HCT116 (cell line): ENCODE results near the gene SFXN5. TPM values are rescaled to one million over a fixed set of nuclear protein-coding genes. Genes with fewer than 3 reads are reported as not detected.

Experiments used
- ATAC-seq: fragments of 200-7000 bp; cut with Tn5 transposase; 2 replicates; pipeline ENCODE4 v1.9.1; 2020; ENCODE audit warnings: mild to moderate bottlenecking, moderate library complexity
- BruUV-seq: library from RNA; stranded (reverse); fragments of 400-500 nt; replicated peaks from 2 replicates; lab custom pipeline; 2021; lab: Mats Ljungman, UMichigan
- CTCF ChIA-PET: fragments of 300-600 bp; sonication (Branson Sonifier 250); formaldehyde crosslinking; loops from one replicate; lab custom pipeline; 2021; ENCODE audit warnings: antibody characterized with exemption; lab: Charles Lee
- POLR2A ChIA-PET: fragments of 300-600, 350-600 bp; sonication (Branson Sonifier 250); formaldehyde crosslinking; loops from one replicate; lab custom pipeline; 2021; ENCODE audit warnings: antibody characterized with exemption; lab: Charles Lee
- RAD21 ChIA-PET, 2 experiments: fragments of 300-600 bp; sonication (Branson Sonifier 250); formaldehyde crosslinking; loops; one replicate each; lab custom pipeline; 2023; ENCODE audit warnings: low total read pairs in 2 of 2; ENCODE audit not compliant: uncharacterized antibody in 2 of 2, unreplicated experiment in 2 of 2, low non-redundant PET in 1 of 2; lab: Charles Lee
- DNase-seq: peaks from one replicate; pipeline ENCODE4 v3.0.0-alpha.2; 2010; ENCODE audit warnings: low read depth, low spot score
- H2AFZ ChIP-seq: fragments of 200-600 bp; shearing (Covaris generic), sonication (generic); 2 replicates; pipeline ENCODE4 v1.6.1; 2017; ENCODE audit warnings: low read depth, mixed run types, mixed read lengths, antibody characterized with exemption, low read length; ENCODE audit not compliant: poor library complexity, severe bottlenecking
- H3K27ac ChIP-seq: 2 replicates; pipeline ENCODE4 v1.5.1; 2012; ENCODE audit warnings: low read depth, low read length
- H3K27me3 ChIP-seq: fragments of 200-600 bp; sonication (generic); 2 replicates; pipeline ENCODE4 v1.6.1; 2016; ENCODE audit warnings: mixed run types, low read length, mixed read lengths; ENCODE audit not compliant: insufficient read depth
- H3K36me3 ChIP-seq, 2 experiments: fragments of 200-500 bp in 1 of 2; fragments of 200-600 bp in 1 of 2; sonication (Bioruptor generic) in 1 of 2; sonication (generic) in 1 of 2; 2 replicates each; pipeline versions ENCODE4 v1.5.1 to v1.6.1; 2014 to 2016; ENCODE audit warnings: low read length in 2 of 2, inconsistent platforms in 1 of 2, mixed read lengths in 1 of 2, mixed run types in 1 of 2; ENCODE audit not compliant: insufficient read depth in 2 of 2, control insufficient read depth in 1 of 2
- H3K4me1 ChIP-seq, 2 experiments: fragments of 200-600 bp in 1 of 2; sonication (generic) in 1 of 2; 2 replicates each; pipeline versions ENCODE4 v1.5.1 to v1.6.1; 2012 to 2017; ENCODE audit warnings: low read length in 2 of 2, inconsistent platforms in 1 of 2, mild to moderate bottlenecking in 1 of 2, mixed read lengths in 1 of 2, mixed run types in 1 of 2, moderate library complexity in 1 of 2; ENCODE audit not compliant: insufficient read depth in 2 of 2, control insufficient read depth in 1 of 2
- H3K4me2 ChIP-seq: fragments of 200-600 bp; sonication (generic); 2 replicates; pipeline ENCODE4 v1.6.1; 2017; ENCODE audit warnings: mixed run types, low read length, mixed read lengths
- H3K4me3 ChIP-seq, 2 experiments: fragments of 200-600 bp in 1 of 2; sonication (generic) in 1 of 2; replicated peaks in 1 of 2; 2 replicates each; pipeline ENCODE4 v1.5.1; 2011 to 2016; ENCODE audit warnings: low read length in 2 of 2, control low read depth in 1 of 2, low read depth in 1 of 2, mild to moderate bottlenecking in 1 of 2, mixed read lengths in 1 of 2, mixed run types in 1 of 2
- H3K79me2 ChIP-seq: fragments of 200-600 bp; sonication (generic); 2 replicates; pipeline ENCODE4 v1.6.1; 2017; ENCODE audit warnings: mild to moderate bottlenecking, mixed run types, low read length, moderate library complexity, mixed read lengths; ENCODE audit not compliant: insufficient read depth
- H3K9ac ChIP-seq: fragments of 200-600 bp; sonication (generic); 2 replicates; pipeline ENCODE4 v1.6.1; 2016; ENCODE audit warnings: low read length, mixed read lengths
- H3K9me2 ChIP-seq: fragments of 200-600 bp; sonication (generic), shearing (Covaris generic); 2 replicates; pipeline ENCODE4 v1.6.1; 2017; ENCODE audit warnings: mixed run types, mild to moderate bottlenecking, moderate library complexity; ENCODE audit not compliant: insufficient read depth
- H3K9me3 ChIP-seq, 2 experiments: fragments of 200-500 bp in 1 of 2; fragments of 200-600 bp in 1 of 2; sonication (Bioruptor generic) in 1 of 2; sonication (generic) in 1 of 2; 2 replicates each; pipeline ENCODE4 v1.6.1; 2014 to 2017; ENCODE audit warnings: low read length in 2 of 2, mixed read lengths in 2 of 2, inconsistent platforms in 1 of 2, low read depth in 1 of 2, mild to moderate bottlenecking in 1 of 2, mixed run types in 1 of 2, moderate library complexity in 1 of 2; ENCODE audit not compliant: control insufficient read depth in 1 of 2, insufficient read depth in 1 of 2
- H4K20me1 ChIP-seq: fragments of 200-600 bp; sonication (generic), shearing (Covaris generic); 2 replicates; pipeline ENCODE4 v1.6.1; 2017; ENCODE audit warnings: mixed run types, mild to moderate bottlenecking, moderate library complexity; ENCODE audit not compliant: insufficient read depth
- CBX3 ChIP-seq: IDR thresholded peaks from 2 replicates; pipeline ENCODE4 v1.6.1; 2012; ENCODE audit warnings: low read depth
- CEBPB ChIP-seq: IDR thresholded peaks from 2 replicates; pipeline ENCODE4 v1.6.1; 2012; ENCODE audit warnings: low read depth
- EGR1 ChIP-seq: IDR thresholded peaks from 2 replicates; pipeline ENCODE4 v1.6.1; 2012; ENCODE audit warnings: low read depth
- ELF1 ChIP-seq: IDR thresholded peaks from 2 replicates; pipeline ENCODE4 v1.6.1; 2012; ENCODE audit warnings: low read depth, borderline replicate concordance
- EZH2 ChIP-seq: fragments of 200-600 bp; sonication (generic); IDR thresholded peaks from 2 replicates; pipeline ENCODE4 v1.6.1; 2017; ENCODE audit warnings: antibody characterized with exemption, mixed run types
- FOSL1 ChIP-seq: IDR thresholded peaks from 2 replicates; pipeline ENCODE4 v1.6.1; 2012; ENCODE audit warnings: low read depth
- JUND ChIP-seq: IDR thresholded peaks from 2 replicates; pipeline ENCODE4 v1.6.1; 2012
- POLR2A ChIP-seq: IDR thresholded peaks from 2 replicates; pipeline ENCODE4 v1.7.0; 2011; ENCODE audit warnings: borderline replicate concordance; ENCODE audit not compliant: insufficient read depth, insufficient read length; ENCODE audit errors: extremely low read depth
- POLR2AphosphoS5 ChIP-seq: IDR thresholded peaks from 2 replicates; pipeline ENCODE4 v1.6.1; 2011; ENCODE audit warnings: mild to moderate bottlenecking, low read depth, low read length, moderate library complexity
- SIN3A ChIP-seq: IDR thresholded peaks from 2 replicates; pipeline ENCODE4 v1.6.1; 2012; ENCODE audit warnings: low read depth
- SP1 ChIP-seq: IDR thresholded peaks from 2 replicates; pipeline ENCODE4 v1.6.1; 2012; ENCODE audit warnings: low read depth
- SRF ChIP-seq: IDR thresholded peaks from 2 replicates; pipeline ENCODE4 v1.6.1; 2012; ENCODE audit warnings: low read depth
- TCF7L2 ChIP-seq: IDR thresholded peaks from 2 replicates; pipeline ENCODE4 v1.7.0; 2011; ENCODE audit warnings: borderline replicate concordance, inconsistent platforms; ENCODE audit not compliant: insufficient read depth, insufficient read length; ENCODE audit errors: extremely low read depth
- YY1 ChIP-seq: IDR thresholded peaks from 2 replicates; pipeline ENCODE4 v1.6.1; 2011; ENCODE audit warnings: low read length, low read depth, moderate library complexity, mild to moderate bottlenecking; ENCODE audit not compliant: insufficient replicate concordance; ENCODE audit errors: extremely low read depth
- ZFX ChIP-seq: fragments of 450-650 bp; IDR thresholded peaks from 2 replicates; pipeline ENCODE4 v1.6.1; 2017
- ZNF274 ChIP-seq: fragments of 200-500 bp; sonication (Bioruptor generic); IDR thresholded peaks from 2 replicates; pipeline ENCODE4 v1.6.1; 2014; ENCODE audit warnings: mild to moderate bottlenecking, low read depth, low read length, inconsistent platforms
- intact Hi-C: fragments of 100-400 bp; cut with micrococcal nuclease; formaldehyde crosslinking; loops from 2 replicates; pipeline ENCODE4 v1.10.0; 2022
- total RNA-seq: library from RNA; stranded (reverse); gene quantifications from one replicate; pipeline ENCODE4 v1.2.1, GENCODE V29; 2021; ENCODE audit not compliant: unreplicated experiment
- TF ChIP-seq, protein P1 (sequence below): IDR thresholded peaks from 2 replicates; pipeline ENCODE4 v1.6.1; 2012
- TF ChIP-seq, protein P2 (sequence below): IDR thresholded peaks from 2 replicates; pipeline ENCODE4 v1.6.1; 2012
- TF ChIP-seq, protein P3 (sequence below): IDR thresholded peaks from 2 replicates; pipeline ENCODE4 v1.6.1; 2011; ENCODE audit warnings: mild to moderate bottlenecking, low read length, moderate library complexity; ENCODE audit not compliant: insufficient replicate concordance; ENCODE audit errors: extremely low read depth

SFXN5 gene
- total RNA-seq, 1 experiment from 2014 or later, result 10.0 TPM

- no peak for DNase-seq
- no peaks in the 10 kb centered on the region for H3K9me3 ChIP-seq
- H3K4me2 ChIP-seq, result no peak overlapping the region
- no peaks in the 10 kb centered on the region for H3K4me1 ChIP-seq
- no peak overlapping the region for H2AFZ ChIP-seq
- H3K9ac ChIP-seq, result no peak overlapping the region
- no TSS peak for BruUV-seq
- H3K27ac ChIP-seq, result no peak overlapping the region
- no peak overlapping the region for H3K4me3 ChIP-seq
- intact Hi-C loops, result loop anchor here (1.0 kb wide), 1 partner anchor 80 kb away; no protein-coding TSS in a partner anchor
- H3K36me3 ChIP-seq, result no peaks in the 10 kb centered on the region
- POLR2A ChIA-PET, result no interaction called here
- H4K20me1 ChIP-seq, result no peaks in the 10 kb centered on the region
- no peaks in the 10 kb centered on the region for H3K27me3 ChIP-seq
- H3K79me2 ChIP-seq, result no peaks in the 10 kb centered on the region
- RAD21 ChIA-PET, result interaction anchor here (1.5 to 1.6 kb wide), 2 partner anchors 79 kb away, joined by 9 to 11 read pairs; no protein-coding TSS in a partner anchor
- CTCF ChIA-PET, result interaction anchor here (1.2 to 1.4 kb wide), 3 partner anchors 77 to 184 kb away, joined by 5 to 28 read pairs (median 6); no protein-coding TSS in a partner anchor
- TF ChIP-seq SRF (no peak), ZFX (no peak), CBX3 (no peak), ELF1 (no peak), ZNF274 (no peak), YY1 (no peak), CEBPB (no peak), EGR1 (no peak), POLR2A (no peak), SIN3A (no peak)
- TF ChIP-seq, protein P1, sequence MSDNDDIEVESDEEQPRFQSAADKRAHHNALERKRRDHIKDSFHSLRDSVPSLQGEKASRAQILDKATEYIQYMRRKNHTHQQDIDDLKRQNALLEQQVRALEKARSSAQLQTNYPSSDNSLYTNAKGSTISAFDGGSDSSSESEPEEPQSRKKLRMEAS, result no peak
- no peak for ATAC-seq
- no peaks in the 10 kb centered on the region for H3K9me2 ChIP-seq
Observed at GRCh38 chr2:72972352-72973136, 99.0 kb downstream of the SFXN5 start.

DNA sequence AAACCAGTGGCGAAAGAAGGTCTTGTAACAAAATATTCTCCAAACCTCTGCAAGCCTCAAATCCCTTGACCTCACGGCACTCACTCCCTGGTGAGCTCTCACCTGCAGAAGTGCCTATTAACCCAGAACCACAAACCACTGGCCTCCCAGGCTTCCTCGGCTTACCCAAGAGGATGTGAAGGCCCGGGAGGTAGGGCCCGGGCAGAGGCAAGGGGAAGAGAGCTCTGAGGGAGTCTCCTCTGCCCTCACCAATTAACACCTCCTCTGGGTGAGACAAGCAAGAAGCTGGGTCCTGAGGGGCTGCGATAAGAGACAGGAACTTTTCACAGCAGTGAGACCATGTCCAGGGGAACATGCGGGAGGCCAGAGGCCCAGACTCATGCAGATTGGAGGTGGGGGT lies 100.5 kb downstream of the SFXN5 start:
- H3K36me3 ChIP-seq, result no peaks in the 10 kb centered on the region
- no peak for ATAC-seq
- CTCF ChIA-PET, result no interaction called here
- no peak overlapping the region for H2AFZ ChIP-seq
- no peaks in the 10 kb centered on the region for H3K9me3 ChIP-seq
- H3K27ac ChIP-seq, result no peak overlapping the region
- RAD21 ChIA-PET, result no interaction called here
- no peaks in the 10 kb centered on the region for H3K27me3 ChIP-seq
- POLR2A ChIA-PET, result no interaction called here
- DNase-seq, result no peak
- no peak overlapping the region for H3K4me2 ChIP-seq
- no peaks in the 10 kb centered on the region for H4K20me1 ChIP-seq
- no peak overlapping the region for H3K4me3 ChIP-seq
- no peak overlapping the region for H3K9ac ChIP-seq
- intact Hi-C loops, result no loop called here
- no peaks in the 10 kb centered on the region for H3K4me1 ChIP-seq
- BruUV-seq, result no TSS peak
- no peaks in the 10 kb centered on the region for H3K79me2 ChIP-seq
- no peaks in the 10 kb centered on the region for H3K9me2 ChIP-seq
- TF ChIP-seq ZFX (no peak), SP1 (no peak), POLR2A (no peak), FOSL1 (no peak), EZH2 (no peak), YY1 (no peak), POLR2AphosphoS5 (no peak), EGR1 (no peak), JUND (no peak), TCF7L2 (no peak), SIN3A (no peak), CEBPB (no peak)
- TF ChIP-seq, protein P2, sequence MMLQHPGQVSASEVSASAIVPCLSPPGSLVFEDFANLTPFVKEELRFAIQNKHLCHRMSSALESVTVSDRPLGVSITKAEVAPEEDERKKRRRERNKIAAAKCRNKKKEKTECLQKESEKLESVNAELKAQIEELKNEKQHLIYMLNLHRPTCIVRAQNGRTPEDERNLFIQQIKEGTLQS, result no peak
- TF ChIP-seq, protein P3, sequence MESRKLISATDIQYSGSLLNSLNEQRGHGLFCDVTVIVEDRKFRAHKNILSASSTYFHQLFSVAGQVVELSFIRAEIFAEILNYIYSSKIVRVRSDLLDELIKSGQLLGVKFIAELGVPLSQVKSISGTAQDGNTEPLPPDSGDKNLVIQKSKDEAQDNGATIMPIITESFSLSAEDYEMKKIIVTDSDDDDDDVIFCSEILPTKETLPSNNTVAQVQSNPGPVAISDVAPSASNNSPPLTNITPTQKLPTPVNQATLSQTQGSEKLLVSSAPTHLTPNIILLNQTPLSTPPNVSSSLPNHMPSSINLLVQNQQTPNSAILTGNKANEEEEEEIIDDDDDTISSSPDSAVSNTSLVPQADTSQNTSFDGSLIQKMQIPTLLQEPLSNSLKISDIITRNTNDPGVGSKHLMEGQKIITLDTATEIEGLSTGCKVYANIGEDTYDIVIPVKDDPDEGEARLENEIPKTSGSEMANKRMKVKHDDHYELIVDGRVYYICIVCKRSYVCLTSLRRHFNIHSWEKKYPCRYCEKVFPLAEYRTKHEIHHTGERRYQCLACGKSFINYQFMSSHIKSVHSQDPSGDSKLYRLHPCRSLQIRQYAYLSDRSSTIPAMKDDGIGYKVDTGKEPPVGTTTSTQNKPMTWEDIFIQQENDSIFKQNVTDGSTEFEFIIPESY, result no peak
